WI38 (cell line): ENCODE measurements around the gene SAMD15.

Source experiments
- H3K4me3 ChIP-seq: 2 replicates; pipeline ENCODE4 v1.5.1; 2011; ENCODE audit warnings: low read depth, mild to moderate bottlenecking, control low read depth, low read length
- TF ChIP-seq, protein P1 (sequence below): IDR thresholded peaks from 2 replicates; pipeline ENCODE4 v1.5.1; 2012; ENCODE audit warnings: low read depth, mild to moderate bottlenecking, control low read depth, low read length

The SAMD15 gene

DNA sequence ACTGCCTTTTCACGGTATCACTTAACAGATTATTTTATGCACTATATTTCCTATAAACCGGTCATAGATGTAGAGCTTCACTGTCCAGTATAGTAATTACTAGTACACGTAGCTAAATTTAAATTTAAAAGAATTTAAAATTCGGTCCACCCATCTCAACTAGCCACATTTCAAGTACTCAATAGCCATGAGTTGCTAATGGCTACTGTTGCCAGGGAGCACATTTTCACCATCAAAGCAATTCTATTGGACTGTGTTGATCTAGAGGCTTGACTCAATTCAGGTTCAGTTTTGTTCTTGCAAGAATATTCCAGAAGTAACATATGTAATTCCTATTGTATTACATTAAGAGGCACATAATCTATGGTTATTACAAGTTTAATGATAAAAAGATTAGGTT lies 20.3 kb upstream of the SAMD15 start:
- TF ChIP-seq, protein P1, sequence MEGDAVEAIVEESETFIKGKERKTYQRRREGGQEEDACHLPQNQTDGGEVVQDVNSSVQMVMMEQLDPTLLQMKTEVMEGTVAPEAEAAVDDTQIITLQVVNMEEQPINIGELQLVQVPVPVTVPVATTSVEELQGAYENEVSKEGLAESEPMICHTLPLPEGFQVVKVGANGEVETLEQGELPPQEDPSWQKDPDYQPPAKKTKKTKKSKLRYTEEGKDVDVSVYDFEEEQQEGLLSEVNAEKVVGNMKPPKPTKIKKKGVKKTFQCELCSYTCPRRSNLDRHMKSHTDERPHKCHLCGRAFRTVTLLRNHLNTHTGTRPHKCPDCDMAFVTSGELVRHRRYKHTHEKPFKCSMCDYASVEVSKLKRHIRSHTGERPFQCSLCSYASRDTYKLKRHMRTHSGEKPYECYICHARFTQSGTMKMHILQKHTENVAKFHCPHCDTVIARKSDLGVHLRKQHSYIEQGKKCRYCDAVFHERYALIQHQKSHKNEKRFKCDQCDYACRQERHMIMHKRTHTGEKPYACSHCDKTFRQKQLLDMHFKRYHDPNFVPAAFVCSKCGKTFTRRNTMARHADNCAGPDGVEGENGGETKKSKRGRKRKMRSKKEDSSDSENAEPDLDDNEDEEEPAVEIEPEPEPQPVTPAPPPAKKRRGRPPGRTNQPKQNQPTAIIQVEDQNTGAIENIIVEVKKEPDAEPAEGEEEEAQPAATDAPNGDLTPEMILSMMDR = no peak

DNA sequence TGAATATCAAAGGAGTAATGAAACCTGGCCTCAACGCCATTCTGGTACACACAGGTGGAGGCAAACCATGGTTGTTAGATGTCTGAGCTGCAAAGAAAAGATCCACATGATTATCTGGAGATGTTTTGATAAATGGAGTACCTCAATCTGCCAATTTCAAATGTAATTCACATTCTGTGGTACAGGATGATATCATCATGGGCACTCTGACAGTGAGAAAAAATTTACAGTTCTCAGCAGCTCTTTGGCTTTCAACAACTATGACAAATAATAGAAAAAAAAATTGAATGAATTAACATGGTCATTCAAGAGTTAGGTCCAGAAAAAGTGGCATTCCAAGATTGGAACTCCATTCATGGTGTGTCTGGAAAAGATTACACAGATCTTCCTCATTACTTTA lies 17.6 kb upstream of the SAMD15 start:
- no peak overlapping the region for H3K4me3 ChIP-seq
- TF ChIP-seq, protein P1 = no peak

More for the DNA sequence above, 20.3 kb upstream of the SAMD15 start:
- H3K4me3 ChIP-seq = no peak overlapping the region

DNA sequence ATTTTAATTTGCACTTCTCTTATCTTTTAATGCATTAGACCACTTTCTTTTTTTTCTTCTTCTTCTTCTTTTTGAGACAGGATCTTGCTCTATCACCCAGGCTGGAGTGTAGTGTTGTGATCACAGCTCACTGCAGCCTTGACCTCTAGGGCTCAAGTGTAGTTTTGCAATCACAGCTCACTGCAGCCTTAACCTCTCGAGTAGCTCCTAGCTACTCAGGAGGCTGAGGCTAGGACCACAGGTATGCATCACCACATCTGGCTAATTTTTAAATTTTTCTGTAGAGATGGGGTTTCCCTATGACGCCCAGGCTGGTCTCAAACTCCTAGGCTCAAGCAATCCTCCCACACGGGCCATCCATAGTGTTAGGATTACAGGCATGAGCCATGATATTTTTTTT lies 13.0 kb upstream of the SAMD15 start:
- TF ChIP-seq, protein P1 = no peak
- no peak overlapping the region for H3K4me3 ChIP-seq

DNA sequence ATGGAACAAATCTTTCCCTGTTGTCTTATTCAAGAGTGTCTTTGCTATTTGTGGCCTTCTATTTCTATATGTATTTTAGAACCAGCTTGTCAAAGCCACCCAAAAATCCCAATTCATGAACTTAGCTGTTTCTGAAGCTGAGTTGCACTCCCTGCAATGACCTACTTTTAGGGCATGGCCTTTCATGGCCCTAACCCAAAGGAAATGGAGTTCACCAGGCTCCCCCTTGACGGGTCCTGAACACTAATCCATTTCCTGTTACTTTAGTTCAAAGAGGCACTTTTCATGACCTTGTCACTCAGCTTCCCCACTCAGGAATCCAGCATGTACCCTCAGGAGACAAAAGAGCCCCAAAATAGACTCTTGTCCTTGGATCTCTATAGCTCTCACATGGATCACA lies 7.9 kb upstream of the SAMD15 start:
- H3K4me3 ChIP-seq = no peak overlapping the region
- TF ChIP-seq, protein P1 = no peak

DNA sequence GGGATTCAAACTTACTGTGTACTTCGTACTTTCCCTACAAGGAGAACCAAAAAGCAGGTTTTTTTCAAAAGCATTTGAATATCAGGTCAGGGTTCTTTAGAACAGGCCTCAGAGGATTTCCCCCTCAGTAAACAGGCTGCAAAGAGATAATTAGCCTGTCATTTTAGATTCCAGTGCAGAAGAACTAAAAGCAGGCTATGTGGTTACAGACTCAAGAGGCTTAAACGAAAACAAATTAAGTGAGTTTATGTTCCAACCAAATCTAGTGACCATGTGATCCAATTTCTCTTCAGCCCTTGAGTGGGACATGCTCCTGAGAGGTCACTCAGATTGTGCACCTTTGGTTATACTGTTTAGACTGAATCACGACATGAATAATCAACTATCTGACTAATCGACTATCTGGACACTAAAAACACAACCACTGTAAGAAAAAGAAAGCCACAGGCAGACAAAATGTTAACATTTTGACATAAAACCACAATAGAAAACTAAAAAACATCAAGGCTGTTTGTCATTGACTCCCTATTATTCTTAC lies 4.8 kb upstream of the SAMD15 start:
- no peak overlapping the region for H3K4me3 ChIP-seq
- TF ChIP-seq, protein P1 = no peak

DNA sequence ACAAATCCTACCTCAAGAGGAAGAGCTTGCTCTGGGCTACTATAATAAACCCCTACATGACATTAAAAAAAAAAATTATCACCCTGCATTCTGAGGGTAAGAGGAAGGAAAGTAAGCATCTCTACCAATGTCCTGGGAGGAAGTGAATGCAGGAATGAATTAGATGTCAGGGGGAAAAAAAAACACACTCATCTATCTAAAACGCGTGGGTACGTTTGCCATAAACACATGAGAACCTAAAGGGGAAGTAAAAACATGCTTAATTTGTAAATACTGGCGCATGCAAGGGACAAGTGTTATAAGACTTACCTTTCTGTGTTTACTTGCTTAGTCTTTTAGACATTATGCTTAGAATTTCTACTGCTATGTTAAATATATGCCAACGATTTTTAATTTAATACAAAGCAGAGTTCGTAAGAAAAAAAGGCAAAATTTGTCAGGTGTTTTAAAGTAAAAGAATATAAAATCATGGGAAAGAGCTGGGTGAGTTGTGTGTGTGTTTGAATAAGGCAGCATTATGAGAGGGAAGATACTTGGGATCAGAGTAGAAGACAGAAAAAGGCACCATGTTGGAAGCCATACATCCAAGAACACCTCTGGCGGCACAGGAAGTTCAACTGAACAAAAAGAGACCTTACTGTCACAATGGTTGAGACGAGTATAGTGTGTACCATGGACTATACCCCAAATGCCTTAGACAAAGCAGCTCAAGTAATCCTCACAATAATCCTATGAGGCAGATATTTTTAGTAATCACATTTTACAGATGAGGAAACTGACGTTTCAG lies 1.8 kb upstream of the SAMD15 start:
- no peak overlapping the region for H3K4me3 ChIP-seq
- TF ChIP-seq, protein P1 = no peak

DNA sequence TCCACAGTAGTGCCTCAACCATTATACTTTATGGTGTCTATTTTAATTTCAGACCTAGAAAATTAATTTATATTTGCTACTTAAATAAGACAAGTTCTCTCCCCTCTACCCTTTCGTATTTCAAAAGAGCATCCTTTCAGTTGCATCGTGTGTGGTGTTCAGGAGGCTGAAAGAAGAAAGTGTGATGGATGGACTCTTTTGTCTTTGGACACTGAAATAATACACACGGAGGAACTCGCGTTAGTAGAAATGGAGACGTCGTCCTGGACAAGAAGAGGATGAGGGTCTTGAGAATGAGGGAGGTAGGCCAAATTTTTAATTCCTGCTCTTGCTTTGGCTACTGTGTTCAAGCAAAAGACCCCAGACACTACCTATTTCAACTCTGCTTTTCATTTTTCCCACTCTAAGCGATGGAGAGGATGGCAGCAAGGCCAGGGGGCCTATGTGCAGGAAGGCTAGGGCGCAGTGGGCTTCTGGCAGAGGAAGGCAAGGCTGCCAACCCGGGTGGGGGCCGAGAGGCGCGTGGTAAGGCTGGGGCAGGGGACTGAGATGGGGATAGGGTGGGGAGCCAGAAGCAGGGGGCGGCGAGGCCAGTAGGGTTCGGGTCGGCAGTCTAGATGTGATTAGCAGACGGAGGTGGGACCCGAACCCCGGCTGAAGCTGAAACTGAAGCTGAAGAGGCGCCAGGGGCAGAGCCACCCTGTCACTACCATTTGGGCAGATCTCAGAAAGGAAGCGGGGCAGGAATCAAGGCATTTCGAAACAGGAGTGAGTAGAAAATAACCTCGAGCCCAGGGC lies 1.0 kb upstream of the SAMD15 start:
- H3K4me3 ChIP-seq = peak overlapping the region; percentile 80
- TF ChIP-seq, protein P1 = no peak
